Measurements from ENCODE around the gene BACH2. TPM values are rescaled to one million over a fixed set of nuclear protein-coding genes. Genes with fewer than 3 reads are reported as not detected.

The BACH2 gene
- total RNA-seq, 1 experiment from 2014 or later, result 3.3 TPM

DNA sequence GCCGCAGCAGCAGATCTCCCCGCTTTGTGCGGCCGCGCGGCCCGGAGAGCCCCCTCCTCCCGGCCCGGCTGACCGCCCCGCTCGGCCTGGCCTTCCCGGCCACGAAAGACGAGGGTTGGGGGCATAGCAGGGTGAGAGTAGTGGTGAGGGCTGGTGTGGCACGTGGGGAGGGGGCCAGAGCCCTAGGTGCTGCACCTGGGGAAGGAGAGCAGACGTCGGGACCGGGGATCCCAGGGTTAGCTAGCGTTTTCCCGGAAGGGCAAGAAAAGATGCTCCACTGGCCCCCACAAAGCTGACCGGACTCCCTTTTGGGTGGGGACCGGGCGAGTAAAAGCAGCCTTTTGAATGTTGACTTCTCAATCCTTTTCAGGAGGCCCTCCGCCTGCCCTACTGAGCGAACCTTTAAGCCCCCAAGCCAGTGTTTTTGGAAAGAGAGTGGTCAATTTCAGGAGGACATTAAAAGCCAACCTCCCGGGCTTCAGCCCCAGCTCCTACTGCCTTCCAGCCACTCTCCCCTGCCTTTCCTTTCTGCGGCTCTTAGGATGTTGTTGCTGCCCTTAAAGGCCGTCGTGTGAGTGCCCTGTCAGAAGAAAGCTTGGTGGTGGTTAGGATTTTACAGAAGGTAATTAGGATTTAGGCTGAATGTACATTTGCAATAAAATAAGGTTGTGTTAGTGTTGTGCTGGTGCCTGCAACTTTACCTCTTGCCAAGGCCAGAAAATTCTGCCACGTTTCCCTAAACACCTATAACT is 648 bp upstream of the BACH2 start:
- Histone ChIP-seq H2AFZ (ENCODE audit: low read depth, low read length, poor library complexity, severe bottlenecking) (no peak overlapping the region), H4K20me1 (ENCODE audit: insufficient read depth) (no peaks in the 10 kb centered on the region), H3K4me3 (replicated peaks in 1 of 2; ENCODE audit: low read depth in 1 of 2, low read length in 2 of 2) (peak overlapping the region; percentile 35 to 62), H3K27ac (ENCODE audit: low read depth, low read length) (no peak overlapping the region; the same call in 1 of the 2 replicates), H3K9me3 (ENCODE audit: control insufficient read depth in 1 of 2, insufficient read depth in 1 of 2, low read depth in 1 of 2, low read length in 2 of 2) (no peaks in the 10 kb centered on the region), H3K27me3 (ENCODE audit: insufficient read depth, low read length) (no peaks in the 10 kb centered on the region), H3K4me2 (ENCODE audit: low read length) (peak overlapping the region; percentile 80), H3K9me2 (ENCODE audit: insufficient read depth) (no peaks in the 10 kb centered on the region), H3K36me3 (ENCODE audit: control insufficient read depth in 1 of 2, insufficient read depth in 2 of 2, low read length in 2 of 2) (no peaks in the 10 kb centered on the region), H3K9ac (ENCODE audit: low read length) (peak overlapping the region; percentile 14; the same call in 1 of the 2 replicates), H3K79me2 (ENCODE audit: insufficient read depth, low read length) (no peaks in the 10 kb centered on the region), H3K4me1 (ENCODE audit: control insufficient read depth in 1 of 2, insufficient read depth in 2 of 2, low read length in 2 of 2) (peaks cover 0 to 13% of the 10 kb centered on the region in 2 experiments; a peak in 2 of 4 replicates)
- TSS peak; percentile 68 for BruUV-seq (replicated peaks)
- no peak for TF ChIP-seq ZFX (IDR thresholded peaks at IDR 0.05)
- intact Hi-C loops (cut with micrococcal nuclease), result no loop called here
- CTCF ChIA-PET, result interaction anchor here (1.8 kb wide), 1 partner anchor 357 kb away, joined by 6 read pairs; no protein-coding TSS in a partner anchor
- POLR2A ChIA-PET, result no interaction called here
- no peak for DNase-seq (ENCODE audit: low read depth, low spot score)
- RAD21 ChIA-PET (ENCODE audit: low non-redundant PET in 1 of 2, low total read pairs in 2 of 2, uncharacterized antibody in 2 of 2, unreplicated experiment in 2 of 2), result no interaction called here
- ATAC-seq, result peak; percentile 24

DNA sequence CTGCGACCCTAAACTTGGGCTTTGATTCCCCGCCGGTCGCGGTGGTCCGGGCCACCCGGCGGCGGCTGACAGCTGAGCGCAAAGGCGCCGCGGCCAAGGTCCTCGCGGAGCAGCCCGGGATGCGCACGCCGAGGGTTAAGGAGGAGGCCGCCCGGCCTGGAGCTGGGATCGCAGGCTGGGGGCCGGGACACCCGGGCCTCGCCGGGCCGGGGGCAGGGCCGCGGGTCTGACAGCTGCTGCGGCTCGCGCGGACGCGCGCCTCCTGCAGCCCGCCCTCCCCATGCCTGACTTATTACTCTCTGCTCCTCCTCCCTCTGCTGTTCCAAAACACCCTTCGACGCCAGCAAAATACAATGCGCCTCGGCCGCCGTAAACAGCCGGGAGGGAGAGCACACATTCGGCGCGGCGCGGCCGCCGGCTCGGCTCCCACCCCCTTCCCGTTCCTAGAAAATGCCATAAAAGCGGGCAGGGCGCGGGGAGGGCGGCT is 746 bp downstream of the BACH2 start:
- BruUV-seq (replicated peaks), result no TSS peak
- ChIA-PET CTCF (no interaction called here), RAD21 (ENCODE audit: low non-redundant PET in 1 of 2, low total read pairs in 2 of 2, uncharacterized antibody in 2 of 2, unreplicated experiment in 2 of 2) (no interaction called here), POLR2A (no interaction called here)
- TF ChIP-seq, protein P1, sequence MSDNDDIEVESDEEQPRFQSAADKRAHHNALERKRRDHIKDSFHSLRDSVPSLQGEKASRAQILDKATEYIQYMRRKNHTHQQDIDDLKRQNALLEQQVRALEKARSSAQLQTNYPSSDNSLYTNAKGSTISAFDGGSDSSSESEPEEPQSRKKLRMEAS (IDR thresholded peaks at IDR 0.05), result peak; percentile 71; the same call in 1 of the 2 replicates
- no peak for TF ChIP-seq SP1 (IDR thresholded peaks at IDR 0.05; ENCODE audit: low read depth)
- intact Hi-C loops (cut with micrococcal nuclease), result no loop called here
- Histone ChIP-seq H3K79me2 (ENCODE audit: insufficient read depth, low read length) (no peaks in the 10 kb centered on the region), H3K36me3 (ENCODE audit: control insufficient read depth in 1 of 2, insufficient read depth in 2 of 2, low read length in 2 of 2) (no peaks in the 10 kb centered on the region), H3K4me2 (ENCODE audit: low read length) (peak overlapping the region; percentile 80), H3K4me1 (ENCODE audit: control insufficient read depth in 1 of 2, insufficient read depth in 2 of 2, low read length in 2 of 2) (peaks cover 0 to 13% of the 10 kb centered on the region in 2 experiments; a peak in 2 of 4 replicates), H3K9ac (ENCODE audit: low read length) (peak overlapping the region; percentile 58), H2AFZ (ENCODE audit: low read depth, low read length, poor library complexity, severe bottlenecking) (no peak overlapping the region), H4K20me1 (ENCODE audit: insufficient read depth) (no peaks in the 10 kb centered on the region), H3K9me2 (ENCODE audit: insufficient read depth) (no peaks in the 10 kb centered on the region), H3K9me3 (ENCODE audit: control insufficient read depth in 1 of 2, insufficient read depth in 1 of 2, low read depth in 1 of 2, low read length in 2 of 2) (no peaks in the 10 kb centered on the region), H3K4me3 (replicated peaks in 1 of 2; ENCODE audit: low read depth in 1 of 2, low read length in 2 of 2) (peak overlapping the region; percentile 53 to 62), H3K27ac (ENCODE audit: low read depth, low read length) (peak overlapping the region; percentile 9; the same call in 1 of the 2 replicates), H3K27me3 (ENCODE audit: insufficient read depth, low read length) (no peaks in the 10 kb centered on the region)
- no peak for DNase-seq (ENCODE audit: low read depth, low spot score)
- peak; percentile 65 for ATAC-seq

Measured in HCT116 (cell line).